K562 (cell line): ENCODE results near the gene UNC5B. TPM values are rescaled to one million over a fixed set of nuclear protein-coding genes. Genes with fewer than 3 reads are reported as not detected.

Experiments used
- COPS2 ChIP-seq: fragments of 450-650 bp; conservative IDR thresholded peaks from 2 replicates; pipeline ENCODE4 v1.6.1; 2016; ENCODE audit warnings: mild to moderate bottlenecking, moderate library complexity
- ZNF507 ChIP-seq: conservative IDR thresholded peaks from 2 replicates; pipeline ENCODE4 v1.6.1; 2017; ENCODE audit warnings: missing genetic modification characterization, missing compliant biosample characterization
- polyA plus RNA-seq, 8 experiments: library from polyadenylated mRNA; depleted of rRNA in 4 of 8; stranded (reverse) in 5 of 8; unstranded in 3 of 8; fragments of >200 nt; fragmentation: Nextera tagmentation in 2 of 8; fragmentation: Illumina TruSeq in 1 of 8; extraction: Ambion mirVana in 2 of 8; extraction: Trizol in 1 of 8; gene quantifications; 2 replicates each; pipeline versions ENCODE4 v1.2.1 to v1.2.3, GENCODE V29; 2011 to 2014; ENCODE audit warnings: inconsistent platforms in 1 of 8, missing spikeins in 1 of 8
- total RNA-seq, 7 experiments: library from RNA; depleted of rRNA in 6 of 7; stranded (reverse); fragments of >200 nt in 6 of 7; fragmentation: Illumina TruSeq in 2 of 7; extraction: Trizol in 2 of 7; gene quantifications; 2 replicates each; pipeline versions ENCODE4 v1.2.1 to v1.2.3, GENCODE V29; 2011 to 2021; ENCODE audit warnings: low replicate concordance in 1 of 7
- TF ChIP-seq, protein P1 (sequence below): fragments of 450-650 bp; IDR thresholded peaks from 2 replicates; pipeline ENCODE4 v1.6.1; 2016; ENCODE audit warnings: mild to moderate bottlenecking, moderate library complexity
- TF ChIP-seq, protein P2 (sequence below), 3 experiments: fragments of 200-800 bp in 1 of 3; fragments of 250-450 bp in 1 of 3; fragments of 450-650 bp in 1 of 3; sonication (Bioruptor Pico) in 1 of 3; sonication (Bioruptor generic) in 1 of 3; formaldehyde crosslinking in 1 of 3; IDR thresholded peaks; 2 replicates each; pipeline versions ENCODE4 v1.6.1 to v1.8.0; 2016 to 2022; ENCODE audit warnings: mild to moderate bottlenecking in 2 of 3, missing genetic modification characterization in 2 of 3, missing compliant biosample characterization in 1 of 3, moderate library complexity in 1 of 3
- TF ChIP-seq, protein P3 (sequence below), 2 experiments: IDR thresholded peaks; 2 replicates each; pipeline ENCODE4 v1.6.1; 2011; ENCODE audit warnings: borderline replicate concordance in 1 of 2, control low read depth in 1 of 2, low read depth in 1 of 2, low read length in 1 of 2, mild to moderate bottlenecking in 1 of 2, mixed read lengths in 1 of 2, moderate library complexity in 1 of 2; ENCODE audit not compliant: insufficient read depth in 1 of 2, insufficient read length in 1 of 2, poor library complexity in 1 of 2, severe bottlenecking in 1 of 2; ENCODE audit errors: extremely low read depth in 1 of 2
- TF ChIP-seq, protein P4 (sequence below): fragments of 250-450 bp; sonication (Bioruptor Pico); IDR thresholded peaks from 2 replicates; pipeline ENCODE4 v1.5.0; 2020; ENCODE audit warnings: mild to moderate bottlenecking, borderline replicate concordance

Gene UNC5B
- total and polyA plus RNA-seq, 9 of the 15 experiments (the other 6 are each of a cell fraction or from before 2014, with no cell fraction given), result 0.10 to 8.4 (median 2.1) TPM

DNA sequence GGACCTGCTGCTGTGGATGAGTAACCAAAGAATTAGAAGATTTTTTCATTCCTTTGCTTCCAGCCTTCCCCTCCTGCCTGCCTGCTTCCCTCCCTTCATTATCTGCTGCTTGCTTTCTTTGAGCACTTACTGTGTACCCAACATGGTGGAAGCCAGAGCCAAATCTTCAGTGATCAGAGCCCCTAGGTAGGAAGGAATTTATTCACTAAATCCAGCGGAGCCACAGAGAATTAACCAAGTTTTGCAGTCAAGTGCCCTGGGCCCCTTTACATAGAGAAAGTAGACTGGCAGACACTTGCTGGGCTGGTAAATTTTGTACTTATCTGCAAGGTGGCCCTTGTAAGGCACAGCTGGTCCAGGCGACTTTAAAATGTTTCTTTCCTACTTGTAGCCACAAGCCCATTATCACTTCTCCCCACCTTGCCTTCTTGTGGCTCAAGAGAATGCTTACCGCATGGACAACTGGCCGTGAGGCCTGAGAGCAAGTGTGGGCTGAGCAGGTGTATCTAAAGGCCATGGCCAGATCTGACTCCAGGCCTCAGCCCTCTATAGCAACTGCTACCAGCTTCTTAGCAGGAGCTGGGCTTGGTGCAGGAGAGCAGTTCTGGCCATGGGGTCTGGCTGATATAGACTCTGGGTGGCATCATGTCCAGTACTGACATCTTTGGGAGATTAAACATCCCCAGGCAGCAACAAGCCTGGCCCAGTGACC, 11.1 kb downstream of the UNC5B start (continued):
- TF ChIP-seq, protein P1, sequence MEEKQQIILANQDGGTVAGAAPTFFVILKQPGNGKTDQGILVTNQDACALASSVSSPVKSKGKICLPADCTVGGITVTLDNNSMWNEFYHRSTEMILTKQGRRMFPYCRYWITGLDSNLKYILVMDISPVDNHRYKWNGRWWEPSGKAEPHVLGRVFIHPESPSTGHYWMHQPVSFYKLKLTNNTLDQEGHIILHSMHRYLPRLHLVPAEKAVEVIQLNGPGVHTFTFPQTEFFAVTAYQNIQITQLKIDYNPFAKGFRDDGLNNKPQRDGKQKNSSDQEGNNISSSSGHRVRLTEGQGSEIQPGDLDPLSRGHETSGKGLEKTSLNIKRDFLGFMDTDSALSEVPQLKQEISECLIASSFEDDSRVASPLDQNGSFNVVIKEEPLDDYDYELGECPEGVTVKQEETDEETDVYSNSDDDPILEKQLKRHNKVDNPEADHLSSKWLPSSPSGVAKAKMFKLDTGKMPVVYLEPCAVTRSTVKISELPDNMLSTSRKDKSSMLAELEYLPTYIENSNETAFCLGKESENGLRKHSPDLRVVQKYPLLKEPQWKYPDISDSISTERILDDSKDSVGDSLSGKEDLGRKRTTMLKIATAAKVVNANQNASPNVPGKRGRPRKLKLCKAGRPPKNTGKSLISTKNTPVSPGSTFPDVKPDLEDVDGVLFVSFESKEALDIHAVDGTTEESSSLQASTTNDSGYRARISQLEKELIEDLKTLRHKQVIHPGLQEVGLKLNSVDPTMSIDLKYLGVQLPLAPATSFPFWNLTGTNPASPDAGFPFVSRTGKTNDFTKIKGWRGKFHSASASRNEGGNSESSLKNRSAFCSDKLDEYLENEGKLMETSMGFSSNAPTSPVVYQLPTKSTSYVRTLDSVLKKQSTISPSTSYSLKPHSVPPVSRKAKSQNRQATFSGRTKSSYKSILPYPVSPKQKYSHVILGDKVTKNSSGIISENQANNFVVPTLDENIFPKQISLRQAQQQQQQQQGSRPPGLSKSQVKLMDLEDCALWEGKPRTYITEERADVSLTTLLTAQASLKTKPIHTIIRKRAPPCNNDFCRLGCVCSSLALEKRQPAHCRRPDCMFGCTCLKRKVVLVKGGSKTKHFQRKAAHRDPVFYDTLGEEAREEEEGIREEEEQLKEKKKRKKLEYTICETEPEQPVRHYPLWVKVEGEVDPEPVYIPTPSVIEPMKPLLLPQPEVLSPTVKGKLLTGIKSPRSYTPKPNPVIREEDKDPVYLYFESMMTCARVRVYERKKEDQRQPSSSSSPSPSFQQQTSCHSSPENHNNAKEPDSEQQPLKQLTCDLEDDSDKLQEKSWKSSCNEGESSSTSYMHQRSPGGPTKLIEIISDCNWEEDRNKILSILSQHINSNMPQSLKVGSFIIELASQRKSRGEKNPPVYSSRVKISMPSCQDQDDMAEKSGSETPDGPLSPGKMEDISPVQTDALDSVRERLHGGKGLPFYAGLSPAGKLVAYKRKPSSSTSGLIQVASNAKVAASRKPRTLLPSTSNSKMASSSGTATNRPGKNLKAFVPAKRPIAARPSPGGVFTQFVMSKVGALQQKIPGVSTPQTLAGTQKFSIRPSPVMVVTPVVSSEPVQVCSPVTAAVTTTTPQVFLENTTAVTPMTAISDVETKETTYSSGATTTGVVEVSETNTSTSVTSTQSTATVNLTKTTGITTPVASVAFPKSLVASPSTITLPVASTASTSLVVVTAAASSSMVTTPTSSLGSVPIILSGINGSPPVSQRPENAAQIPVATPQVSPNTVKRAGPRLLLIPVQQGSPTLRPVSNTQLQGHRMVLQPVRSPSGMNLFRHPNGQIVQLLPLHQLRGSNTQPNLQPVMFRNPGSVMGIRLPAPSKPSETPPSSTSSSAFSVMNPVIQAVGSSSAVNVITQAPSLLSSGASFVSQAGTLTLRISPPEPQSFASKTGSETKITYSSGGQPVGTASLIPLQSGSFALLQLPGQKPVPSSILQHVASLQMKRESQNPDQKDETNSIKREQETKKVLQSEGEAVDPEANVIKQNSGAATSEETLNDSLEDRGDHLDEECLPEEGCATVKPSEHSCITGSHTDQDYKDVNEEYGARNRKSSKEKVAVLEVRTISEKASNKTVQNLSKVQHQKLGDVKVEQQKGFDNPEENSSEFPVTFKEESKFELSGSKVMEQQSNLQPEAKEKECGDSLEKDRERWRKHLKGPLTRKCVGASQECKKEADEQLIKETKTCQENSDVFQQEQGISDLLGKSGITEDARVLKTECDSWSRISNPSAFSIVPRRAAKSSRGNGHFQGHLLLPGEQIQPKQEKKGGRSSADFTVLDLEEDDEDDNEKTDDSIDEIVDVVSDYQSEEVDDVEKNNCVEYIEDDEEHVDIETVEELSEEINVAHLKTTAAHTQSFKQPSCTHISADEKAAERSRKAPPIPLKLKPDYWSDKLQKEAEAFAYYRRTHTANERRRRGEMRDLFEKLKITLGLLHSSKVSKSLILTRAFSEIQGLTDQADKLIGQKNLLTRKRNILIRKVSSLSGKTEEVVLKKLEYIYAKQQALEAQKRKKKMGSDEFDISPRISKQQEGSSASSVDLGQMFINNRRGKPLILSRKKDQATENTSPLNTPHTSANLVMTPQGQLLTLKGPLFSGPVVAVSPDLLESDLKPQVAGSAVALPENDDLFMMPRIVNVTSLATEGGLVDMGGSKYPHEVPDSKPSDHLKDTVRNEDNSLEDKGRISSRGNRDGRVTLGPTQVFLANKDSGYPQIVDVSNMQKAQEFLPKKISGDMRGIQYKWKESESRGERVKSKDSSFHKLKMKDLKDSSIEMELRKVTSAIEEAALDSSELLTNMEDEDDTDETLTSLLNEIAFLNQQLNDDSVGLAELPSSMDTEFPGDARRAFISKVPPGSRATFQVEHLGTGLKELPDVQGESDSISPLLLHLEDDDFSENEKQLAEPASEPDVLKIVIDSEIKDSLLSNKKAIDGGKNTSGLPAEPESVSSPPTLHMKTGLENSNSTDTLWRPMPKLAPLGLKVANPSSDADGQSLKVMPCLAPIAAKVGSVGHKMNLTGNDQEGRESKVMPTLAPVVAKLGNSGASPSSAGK, result peak; percentile 53; the same call in 1 of the 2 replicates
- TF ChIP-seq, protein P2, sequence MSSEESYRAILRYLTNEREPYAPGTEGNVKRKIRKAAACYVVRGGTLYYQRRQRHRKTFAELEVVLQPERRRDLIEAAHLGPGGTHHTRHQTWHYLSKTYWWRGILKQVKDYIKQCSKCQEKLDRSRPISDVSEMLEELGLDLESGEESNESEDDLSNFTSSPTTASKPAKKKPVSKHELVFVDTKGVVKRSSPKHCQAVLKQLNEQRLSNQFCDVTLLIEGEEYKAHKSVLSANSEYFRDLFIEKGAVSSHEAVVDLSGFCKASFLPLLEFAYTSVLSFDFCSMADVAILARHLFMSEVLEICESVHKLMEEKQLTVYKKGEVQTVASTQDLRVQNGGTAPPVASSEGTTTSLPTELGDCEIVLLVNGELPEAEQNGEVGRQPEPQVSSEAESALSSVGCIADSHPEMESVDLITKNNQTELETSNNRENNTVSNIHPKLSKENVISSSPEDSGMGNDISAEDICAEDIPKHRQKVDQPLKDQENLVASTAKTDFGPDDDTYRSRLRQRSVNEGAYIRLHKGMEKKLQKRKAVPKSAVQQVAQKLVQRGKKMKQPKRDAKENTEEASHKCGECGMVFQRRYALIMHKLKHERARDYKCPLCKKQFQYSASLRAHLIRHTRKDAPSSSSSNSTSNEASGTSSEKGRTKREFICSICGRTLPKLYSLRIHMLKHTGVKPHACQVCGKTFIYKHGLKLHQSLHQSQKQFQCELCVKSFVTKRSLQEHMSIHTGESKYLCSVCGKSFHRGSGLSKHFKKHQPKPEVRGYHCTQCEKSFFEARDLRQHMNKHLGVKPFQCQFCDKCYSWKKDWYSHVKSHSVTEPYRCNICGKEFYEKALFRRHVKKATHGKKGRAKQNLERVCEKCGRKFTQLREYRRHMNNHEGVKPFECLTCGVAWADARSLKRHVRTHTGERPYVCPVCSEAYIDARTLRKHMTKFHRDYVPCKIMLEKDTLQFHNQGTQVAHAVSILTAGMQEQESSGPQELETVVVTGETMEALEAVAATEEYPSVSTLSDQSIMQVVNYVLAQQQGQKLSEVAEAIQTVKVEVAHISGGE (CRISPR knock-in tag; IDR thresholded peaks at IDR 0.05), result peak in 1 of 3 experiments; percentile 55; a peak in 1 of 6 replicates
- TF ChIP-seq ZNF507 (no peak), COPS2 (no peak)
- TF ChIP-seq, protein P3, sequence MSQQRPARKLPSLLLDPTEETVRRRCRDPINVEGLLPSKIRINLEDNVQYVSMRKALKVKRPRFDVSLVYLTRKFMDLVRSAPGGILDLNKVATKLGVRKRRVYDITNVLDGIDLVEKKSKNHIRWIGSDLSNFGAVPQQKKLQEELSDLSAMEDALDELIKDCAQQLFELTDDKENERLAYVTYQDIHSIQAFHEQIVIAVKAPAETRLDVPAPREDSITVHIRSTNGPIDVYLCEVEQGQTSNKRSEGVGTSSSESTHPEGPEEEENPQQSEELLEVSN (IDR thresholded peaks at IDR 0.05; ENCODE audit: borderline replicate concordance in 1 of 2, extremely low read depth in 1 of 2, insufficient read depth in 1 of 2, insufficient read length in 1 of 2, low read depth in 1 of 2, low read length in 1 of 2, poor library complexity in 1 of 2, severe bottlenecking in 1 of 2), result no peak
- TF ChIP-seq, protein P4, sequence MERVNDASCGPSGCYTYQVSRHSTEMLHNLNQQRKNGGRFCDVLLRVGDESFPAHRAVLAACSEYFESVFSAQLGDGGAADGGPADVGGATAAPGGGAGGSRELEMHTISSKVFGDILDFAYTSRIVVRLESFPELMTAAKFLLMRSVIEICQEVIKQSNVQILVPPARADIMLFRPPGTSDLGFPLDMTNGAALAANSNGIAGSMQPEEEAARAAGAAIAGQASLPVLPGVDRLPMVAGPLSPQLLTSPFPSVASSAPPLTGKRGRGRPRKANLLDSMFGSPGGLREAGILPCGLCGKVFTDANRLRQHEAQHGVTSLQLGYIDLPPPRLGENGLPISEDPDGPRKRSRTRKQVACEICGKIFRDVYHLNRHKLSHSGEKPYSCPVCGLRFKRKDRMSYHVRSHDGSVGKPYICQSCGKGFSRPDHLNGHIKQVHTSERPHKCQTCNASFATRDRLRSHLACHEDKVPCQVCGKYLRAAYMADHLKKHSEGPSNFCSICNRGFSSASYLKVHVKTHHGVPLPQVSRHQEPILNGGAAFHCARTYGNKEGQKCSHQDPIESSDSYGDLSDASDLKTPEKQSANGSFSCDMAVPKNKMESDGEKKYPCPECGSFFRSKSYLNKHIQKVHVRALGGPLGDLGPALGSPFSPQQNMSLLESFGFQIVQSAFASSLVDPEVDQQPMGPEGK (CRISPR knock-in tag), result no peak
